ENCODE measurements around the gene HIVEP2.
"Not testable (repeated sequence)": the region's sequence is repeated elsewhere in the genome, so short reads cannot be mapped to it uniquely, and the experiment has no call there.

Gene HIVEP2

GRCh38 chr6:142975365-142975764 is 30.4 kb upstream of the HIVEP2 start:
- Histone ChIP-seq H3K4me1 (no peaks in the 10 kb centered on the region), H3K4me3 (no peak overlapping the region), H3K9me3 (no peaks in the 10 kb centered on the region), H3K27me3 (no peaks in the 10 kb centered on the region), H3K36me3 (no peaks in the 10 kb centered on the region), H3K27ac (no peak overlapping the region)
- intact Hi-C loops (cut with DNase I; ENCODE audit: low total_unique reads), result no loop called here
- no peak for DNase-seq
- no peak for TF ChIP-seq CTCF (IDR thresholded peaks at IDR 0.05)

- H3K36me3 ChIP-seq; H3K4me3 ChIP-seq; intact Hi-C loops (cut with DNase I; ENCODE audit: low total_unique reads); H3K9me3 ChIP-seq; H3K4me1 ChIP-seq; H3K27ac ChIP-seq; DNase-seq; H3K27me3 ChIP-seq: not testable (repeated sequence)
These were observed 26.0 kb upstream of the HIVEP2 start for GRCh38 chr6:142970941-142971340.

DNA sequence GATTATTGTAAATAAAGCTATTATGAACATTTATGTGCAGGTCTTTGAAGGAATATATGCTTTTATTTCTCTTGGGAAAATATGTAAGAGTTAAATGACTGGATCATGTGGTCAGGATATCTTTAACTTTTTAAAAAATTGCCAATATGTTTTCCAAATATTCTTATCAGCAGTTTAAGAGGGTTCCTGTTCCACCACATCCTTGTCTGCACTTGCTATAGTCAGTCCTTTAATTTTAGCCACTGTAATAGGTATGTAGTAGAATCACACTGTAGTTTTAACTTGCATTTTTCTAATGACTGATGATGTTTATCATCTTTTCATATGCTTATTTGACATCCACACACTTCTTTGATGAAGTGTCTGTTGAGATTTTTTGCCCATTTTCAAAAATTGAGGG is 23.6 kb upstream of the HIVEP2 start:
- H3K36me3 ChIP-seq, result no peaks in the 10 kb centered on the region
- H3K27ac ChIP-seq, result no peak overlapping the region
- no peak overlapping the region for H3K4me3 ChIP-seq
- intact Hi-C loops (cut with DNase I; ENCODE audit: low total_unique reads), result no loop called here
- H3K27me3 ChIP-seq, result no peaks in the 10 kb centered on the region
- no peaks in the 10 kb centered on the region for H3K4me1 ChIP-seq
- DNase-seq, result no peak
- TF ChIP-seq CTCF (IDR thresholded peaks at IDR 0.05), result no peak
- no peaks in the 10 kb centered on the region for H3K9me3 ChIP-seq

DNA sequence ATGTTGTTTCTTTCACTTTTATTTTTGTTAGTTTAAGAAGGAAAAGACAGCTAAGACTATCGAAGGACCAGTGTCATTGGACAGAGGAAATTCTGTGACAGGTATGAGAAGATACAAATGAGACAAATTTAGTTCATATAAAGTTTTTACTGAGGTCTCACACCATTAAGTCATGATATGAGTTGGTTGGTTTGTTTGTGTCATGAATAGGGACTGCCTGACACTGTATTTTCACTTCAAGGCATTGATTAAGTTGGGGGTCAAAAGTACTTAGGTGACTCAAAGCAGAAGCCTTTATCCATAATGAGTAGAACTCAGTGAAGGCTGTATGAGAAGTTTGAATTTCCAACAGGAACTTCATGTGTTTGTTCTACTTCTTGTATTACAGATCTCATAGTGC is 21.3 kb upstream of the HIVEP2 start:
- TF ChIP-seq CTCF (IDR thresholded peaks at IDR 0.05), result no peak
- H3K4me3 ChIP-seq, result no peak overlapping the region
- no peak overlapping the region for H3K27ac ChIP-seq

GRCh38 chr6:142965164-142965563 is 20.2 kb upstream of the HIVEP2 start:
- TF ChIP-seq CTCF (IDR thresholded peaks at IDR 0.05), result no peak
- intact Hi-C loops (cut with DNase I; ENCODE audit: low total_unique reads), result no loop called here
- Histone ChIP-seq H3K4me3 (no peak overlapping the region), H3K4me1 (no peaks in the 10 kb centered on the region), H3K36me3 (no peaks in the 10 kb centered on the region), H3K27me3 (no peaks in the 10 kb centered on the region), H3K9me3 (no peaks in the 10 kb centered on the region), H3K27ac (no peak overlapping the region)
- DNase-seq, result no peak

More for the DNA sequence above, 21.3 kb upstream of the HIVEP2 start:
- intact Hi-C loops (cut with DNase I; ENCODE audit: low total_unique reads), result no loop called here
- Histone ChIP-seq H3K36me3 (no peaks in the 10 kb centered on the region), H3K4me1 (no peaks in the 10 kb centered on the region), H3K27me3 (no peaks in the 10 kb centered on the region), H3K9me3 (no peaks in the 10 kb centered on the region)
- no peak for DNase-seq

DNA sequence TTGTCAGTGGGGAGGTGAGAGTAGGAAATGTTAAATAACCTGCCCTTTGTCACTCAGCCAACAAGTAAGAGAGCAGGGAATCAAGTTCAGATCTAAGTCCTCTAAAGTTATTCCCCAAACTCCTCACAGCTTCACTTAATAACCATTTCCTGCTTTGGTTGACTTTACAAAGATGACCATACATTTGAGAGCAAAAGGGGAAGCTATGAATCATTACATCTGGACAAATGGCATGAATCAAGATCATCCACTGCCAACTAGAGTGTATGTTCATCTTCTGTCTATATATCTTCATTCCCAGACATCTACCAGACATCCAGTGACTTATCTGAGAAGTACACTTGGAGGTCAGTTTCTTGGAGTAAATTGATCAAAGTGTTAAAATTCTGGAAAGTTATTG is 15.1 kb upstream of the HIVEP2 start:
- no peaks in the 10 kb centered on the region for H3K9me3 ChIP-seq
- TF ChIP-seq CTCF (IDR thresholded peaks at IDR 0.05), result no peak
- H3K4me3 ChIP-seq, result no peak overlapping the region
- no peaks in the 10 kb centered on the region for H3K27me3 ChIP-seq
- H3K27ac ChIP-seq, result no peak overlapping the region
- DNase-seq, result no peak
- intact Hi-C loops (cut with DNase I; ENCODE audit: low total_unique reads), result no loop called here
- H3K4me1 ChIP-seq, result no peaks in the 10 kb centered on the region
- H3K36me3 ChIP-seq, result no peaks in the 10 kb centered on the region

Measured in tibial artery (tissue), 4 donors.